GM19372 (cell line): Measurements from ENCODE around the gene SLC45A1.

ENCODE experiments used
- ATAC-seq: cut with Tn5 transposase; IDR thresholded peaks from one replicate; pipeline ENCODE4 v1.9.1; 2021; ENCODE audit warnings: mild to moderate bottlenecking, low read depth, moderate library complexity; ENCODE audit not compliant: unreplicated experiment

Gene SLC45A1

DNA sequence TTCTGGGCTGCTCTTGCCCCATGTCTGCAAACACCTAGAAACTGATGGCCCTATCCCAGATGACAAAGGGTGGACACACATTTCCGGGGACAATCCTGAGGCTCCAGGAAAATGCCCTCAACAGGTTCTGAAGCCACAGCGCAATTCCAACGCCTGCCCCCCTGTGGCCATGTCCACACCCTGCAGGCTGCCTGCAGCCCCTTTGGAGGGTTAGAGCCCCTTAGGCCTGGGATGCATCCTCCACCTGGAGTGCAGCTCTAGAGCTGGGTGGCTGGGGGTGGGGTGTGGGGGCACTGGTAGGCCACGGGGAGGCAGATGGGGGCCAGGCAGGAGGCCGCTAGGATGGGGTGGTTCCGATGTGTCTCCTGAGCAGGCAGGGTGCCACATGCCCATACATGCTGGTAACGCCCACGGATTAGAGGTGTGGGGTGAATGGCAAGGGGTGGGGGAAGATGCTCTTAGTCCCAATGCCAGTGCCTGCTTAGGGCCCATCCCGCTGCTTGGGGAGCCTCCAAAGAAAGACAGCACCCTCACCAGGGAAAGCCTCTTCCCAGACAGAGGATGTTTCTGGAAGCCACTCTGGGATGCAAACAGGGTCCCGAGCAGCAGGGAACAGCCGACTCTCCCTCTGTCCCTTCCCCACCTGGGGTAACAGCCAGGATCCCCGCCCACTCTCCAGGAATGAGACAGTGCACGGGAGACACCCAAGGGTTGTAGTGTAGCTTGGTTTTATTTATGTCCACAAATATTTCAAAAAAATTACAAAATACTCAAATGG lies 34.0 kb downstream of the SLC45A1 start:
- no peak for ATAC-seq

GRCh38 chr1:8352471-8352845 lies 34.5 kb downstream of the SLC45A1 start:
- no peak for ATAC-seq

DNA sequence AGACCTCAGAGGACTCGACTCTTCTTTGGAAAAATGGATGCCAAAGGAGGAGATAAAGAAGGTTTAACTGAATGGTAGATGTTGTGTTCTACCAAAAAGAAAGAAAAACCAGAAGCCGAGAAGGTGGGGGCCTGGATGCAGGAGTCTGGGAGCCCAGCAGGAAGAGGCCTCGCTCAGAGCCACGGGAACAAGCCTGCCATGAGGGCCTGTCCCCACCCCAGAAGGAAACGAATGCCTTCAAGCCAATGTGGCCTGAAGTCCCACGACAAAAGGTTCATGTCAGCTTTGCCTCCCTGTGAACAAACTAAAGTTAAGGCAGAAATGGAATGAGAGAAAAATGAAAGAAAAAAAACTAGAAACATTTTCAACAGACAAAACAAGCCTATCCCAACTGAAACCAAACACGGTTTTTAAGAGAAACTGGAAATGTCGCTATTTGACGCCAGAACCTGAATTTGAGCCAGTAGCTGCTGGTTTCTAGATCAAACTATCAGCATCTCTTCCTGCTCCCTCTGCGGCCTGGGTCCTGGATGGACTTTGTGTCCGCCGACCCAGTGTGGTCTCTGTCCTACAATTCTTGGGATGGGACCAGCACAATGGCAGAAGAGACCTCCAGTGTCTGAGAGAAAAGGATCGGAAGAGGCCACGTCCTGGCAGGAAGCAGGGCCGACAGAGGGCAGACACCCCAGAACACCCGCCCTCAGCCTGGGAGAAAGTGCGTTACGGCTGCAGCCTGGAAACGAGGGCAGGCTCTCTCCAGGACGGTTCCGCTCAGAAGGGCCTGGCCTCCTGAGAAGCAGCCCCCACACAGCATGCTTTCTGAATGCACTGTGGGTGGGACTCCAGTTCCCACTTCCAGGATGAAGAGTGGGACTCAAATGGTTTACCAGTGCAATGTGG lies 35.2 kb downstream of the SLC45A1 start:
- ATAC-seq = no peak

GRCh38 chr1:8354038-8354437 lies 36.1 kb downstream of the SLC45A1 start:
- no peak for ATAC-seq

GRCh38 chr1:8355439-8356255 lies 37.7 kb downstream of the SLC45A1 start:
- no peak for ATAC-seq

- ATAC-seq = no peak
Observed at GRCh38 chr1:8356256-8357209, 38.6 kb downstream of the SLC45A1 start.

- ATAC-seq = no peak
Observed at GRCh38 chr1:8357329-8358101, 39.6 kb downstream of the SLC45A1 start.

DNA sequence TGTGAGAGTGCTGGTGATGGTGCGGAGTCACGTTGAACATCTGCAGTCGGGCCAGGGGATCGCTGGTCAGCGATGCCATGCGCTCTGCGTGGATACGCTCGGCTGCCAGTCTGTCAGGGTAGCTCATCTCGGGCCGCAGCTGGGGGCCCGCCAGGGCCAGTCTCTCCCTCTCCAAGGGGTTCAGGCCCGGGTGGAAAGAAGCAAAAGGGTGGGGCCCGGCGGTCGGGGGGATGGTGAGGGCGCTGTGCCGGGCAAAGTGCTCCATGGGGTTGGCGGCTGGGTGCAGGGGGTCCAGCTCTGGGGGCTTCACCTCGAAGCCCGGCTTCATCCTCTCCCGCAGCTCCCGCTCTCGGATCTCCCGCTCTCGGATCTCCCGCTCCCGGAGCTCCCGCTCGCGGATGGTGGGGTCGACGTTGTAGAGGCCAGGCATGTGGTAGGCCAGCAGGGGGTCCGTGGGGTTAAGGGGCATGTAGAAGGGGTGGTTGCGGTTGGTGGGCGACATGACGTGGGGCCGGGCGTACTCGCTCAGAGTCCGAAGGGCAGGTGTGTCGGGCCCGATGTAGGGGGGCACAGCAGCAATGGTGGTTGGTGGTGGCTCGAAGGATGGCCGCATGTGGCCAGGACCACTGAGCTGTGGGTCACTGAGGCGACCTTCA lies 40.5 kb downstream of the SLC45A1 start:
- ATAC-seq = no peak

DNA sequence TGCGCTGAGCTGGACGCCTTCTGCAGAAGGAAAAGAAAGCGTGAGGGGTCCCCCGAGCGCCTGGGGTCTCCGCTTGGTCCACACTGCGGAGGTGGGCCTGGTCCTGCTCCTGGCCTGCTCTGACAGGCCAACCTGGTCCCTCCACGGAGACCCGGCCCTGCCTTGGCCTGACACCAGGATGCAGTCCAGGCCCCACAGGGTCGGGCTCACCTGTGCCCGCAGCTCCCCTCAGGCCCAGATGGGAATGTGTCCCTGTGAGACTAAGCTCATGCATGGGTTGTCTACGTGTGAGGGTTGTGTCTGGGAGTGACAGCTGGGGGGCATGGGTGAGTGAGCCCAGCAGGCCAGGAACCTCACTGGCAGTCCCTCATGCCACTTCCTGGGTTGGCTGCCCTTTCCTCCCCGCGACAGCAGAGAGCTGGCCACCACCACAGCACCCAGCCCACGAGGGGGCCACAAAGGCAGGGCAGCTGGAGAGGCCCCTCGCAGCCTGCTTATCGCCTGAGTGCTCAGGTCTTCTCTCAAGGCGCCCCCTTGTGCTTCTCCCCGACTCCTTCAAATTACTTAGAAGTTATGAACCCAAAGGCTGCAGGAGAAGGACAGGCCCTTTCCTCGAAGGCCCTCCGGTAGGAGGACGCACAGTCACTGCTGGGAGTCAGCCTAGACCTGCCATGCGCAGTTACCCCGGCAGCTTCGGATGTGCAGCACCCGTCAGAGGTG lies 41.1 kb downstream of the SLC45A1 start:
- no peak for ATAC-seq

- no peak for ATAC-seq
Observed at GRCh38 chr1:8359617-8360481, 41.9 kb downstream of the SLC45A1 start.

GRCh38 chr1:8360493-8361197 lies 42.7 kb downstream of the SLC45A1 start:
- no peak for ATAC-seq

GRCh38 chr1:8361198-8361849 lies 43.4 kb downstream of the SLC45A1 start:
- ATAC-seq = no peak

DNA sequence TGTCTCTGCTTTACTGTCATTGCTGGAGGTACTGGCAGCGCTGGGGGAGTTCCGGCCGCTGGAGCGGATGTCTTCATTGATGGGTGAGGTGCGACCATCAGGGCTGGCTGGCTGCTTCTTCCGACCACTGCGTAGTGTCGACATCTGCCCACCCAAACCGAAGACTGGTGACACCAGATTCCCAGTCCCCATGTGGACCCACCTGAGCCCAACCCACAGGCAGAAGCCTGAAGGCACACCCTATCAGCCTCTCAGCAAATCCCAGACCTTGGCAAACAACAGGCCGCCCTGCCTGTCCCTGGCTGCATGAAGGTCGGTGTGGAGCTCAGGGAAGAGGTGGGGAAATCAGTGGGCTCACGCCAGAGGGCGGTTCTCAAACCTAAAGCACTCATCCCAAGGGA lies 44.8 kb downstream of the SLC45A1 start:
- no peak for ATAC-seq

DNA sequence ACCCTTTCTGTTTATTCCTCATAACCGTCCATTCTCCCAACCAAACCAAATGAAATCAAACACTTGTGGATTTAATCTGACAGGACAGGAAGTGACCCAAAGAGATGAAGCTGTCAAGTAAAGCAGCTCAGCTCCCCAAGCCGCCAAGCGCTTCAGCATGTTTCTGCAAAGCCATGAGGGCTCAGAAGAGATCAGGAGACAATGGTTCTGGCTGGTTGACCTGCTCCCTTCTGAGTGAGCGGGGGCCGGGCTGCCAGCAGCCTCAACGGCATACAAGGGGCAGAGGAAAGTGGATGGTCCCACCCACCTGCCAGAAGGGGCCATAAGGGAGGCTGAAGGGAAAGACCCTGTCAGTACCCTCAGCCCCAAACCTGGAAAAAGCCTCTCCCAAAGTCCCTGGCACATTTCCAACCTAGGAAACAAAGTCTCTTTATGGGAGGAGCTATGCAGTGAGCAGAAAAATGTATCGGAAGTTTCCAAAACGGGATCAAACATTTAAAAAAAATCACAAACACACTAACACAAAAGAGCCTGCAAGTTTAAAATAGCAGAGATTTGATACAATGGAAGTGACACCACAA lies 45.4 kb downstream of the SLC45A1 start:
- no peak for ATAC-seq

GRCh38 chr1:8363767-8364301 lies 45.9 kb downstream of the SLC45A1 start:
- ATAC-seq = no peak
